NCI-H2196 (cell line): ENCODE results near the gene ACOT13.
A peak's percentile ranks its signal among the peaks of the same experiment; 100 is the strongest.
"Not testable (repeated sequence)": the region's sequence is repeated elsewhere in the genome, so short reads cannot be mapped to it uniquely, and the experiment has no call there.

ENCODE experiments used
- DNase-seq: peaks from one replicate; lab custom pipeline; 2025; ENCODE audit not compliant: unreplicated experiment; lab: John Stamatoyannopoulos, UW

ACOT13 gene

GRCh38 chr6:24692003-24692402 lies 25.1 kb downstream of the ACOT13 start:
- DNase-seq, result no peak

GRCh38 chr6:24692415-24692814 lies 25.5 kb downstream of the ACOT13 start:
- DNase-seq, result no peak

- DNase-seq, result no peak
Measured at GRCh38 chr6:24692848-24693592, 26.1 kb downstream of the ACOT13 start.

- no peak for DNase-seq
Measured at GRCh38 chr6:24694198-24694597, 27.3 kb downstream of the ACOT13 start.

GRCh38 chr6:24695635-24696034 lies 28.8 kb downstream of the ACOT13 start:
- peak; percentile 44 for DNase-seq

- DNase-seq, result no peak
Measured at GRCh38 chr6:24696097-24696496, 29.2 kb downstream of the ACOT13 start.

- DNase-seq, result no peak
Measured at GRCh38 chr6:24699521-24700359, 32.9 kb downstream of the ACOT13 start.

GRCh38 chr6:24702720-24703282 lies 35.9 kb downstream of the ACOT13 start:
- no peak for DNase-seq

- DNase-seq, result no peak
Measured at GRCh38 chr6:24704468-24704867, 37.6 kb downstream of the ACOT13 start.

- DNase-seq, result no peak
Measured at GRCh38 chr6:24708612-24709011, 41.7 kb downstream of the ACOT13 start.

- no peak for DNase-seq
Measured at GRCh38 chr6:24709014-24709711, 42.3 kb downstream of the ACOT13 start.

GRCh38 chr6:24710519-24711303 lies 43.8 kb downstream of the ACOT13 start:
- DNase-seq, result no peak

GRCh38 chr6:24716602-24717148 lies 49.8 kb downstream of the ACOT13 start:
- DNase-seq, result not testable (repeated sequence)

- no peak for DNase-seq
Measured at GRCh38 chr6:24718449-24719124, 51.7 kb downstream of the ACOT13 start.

- DNase-seq, result no peak
Measured at GRCh38 chr6:24719125-24719971, 52.5 kb downstream of the ACOT13 start, which contains the start of gene C6orf62. Gene C6orf62, minus strand, starts transcription at chr6:24719154. Its CDS starts 486 bp downstream, at chr6:24718668.

- DNase-seq, result peak; percentile 10
Measured at GRCh38 chr6:24720131-24720603, 53.3 kb downstream of the ACOT13 start.

GRCh38 chr6:24720604-24721460 lies 54.0 kb downstream of the ACOT13 start:
- DNase-seq, result peak; percentile 99
